Metanephros (tissue), 1 donor: Measurements from ENCODE around the gene GKN2. TPM values are rescaled to one million over a fixed set of nuclear protein-coding genes. Genes with fewer than 3 reads are reported as not detected.

Source experiments
- total RNA-seq: library from RNA; depleted of rRNA; stranded (reverse); fragments of >200 nt; gene quantifications from one replicate; pipeline ENCODE4 v1.2.3, GENCODE V29; 2014

GKN2 gene
- total RNA-seq, result 0.53 TPM

GRCh38 chr2:68952887-68953521, at the start of gene GKN2:
Gene GKN2, minus strand, starts transcription at chr2:68952893. Its CDS starts 32 bp downstream, at chr2:68952861.

GRCh38 chr2:68974251-68974650, 21.6 kb upstream of the GKN2 start, which contains the start of gene GKN1:
Gene GKN1, plus strand, starts transcription at chr2:68974636. Its CDS starts 42 bp downstream, at chr2:68974678.

Other genes with a start within 250 kb of the GKN2 start
- 10.8 TPM for gene ARHGAP25, start 218.1 kb downstream of the GKN2 start, total RNA-seq
- gene BMP10, start 81.5 kb downstream of the GKN2 start, total RNA-seq, result not detected
- gene GKN1, start 21.7 kb upstream of the GKN2 start, total RNA-seq, result not detected
- gene ANTXR1, start 60.3 kb upstream of the GKN2 start, total RNA-seq, result 91.3 TPM